HepG2 (cell line): Measurements from ENCODE around the gene CAP2. TPM values are rescaled to one million over a fixed set of nuclear protein-coding genes. Genes with fewer than 3 reads are reported as not detected.

Source experiments
- ATAC-seq: fragments of 200-7000 bp; cut with Tn5 transposase; 3 replicates; pipeline ENCODE4 v1.9.1; 2020; ENCODE audit warnings: mild to moderate bottlenecking, moderate library complexity
- BruUV-seq: library from RNA; stranded (reverse); fragments of 400-500 nt; replicated peaks from 2 replicates; lab custom pipeline; 2021; lab: Mats Ljungman, UMichigan
- CTCF ChIA-PET: fragments of 300-600 bp; formaldehyde crosslinking; extraction: SDS; loops from one replicate; lab custom pipeline; 2021; ENCODE audit warnings: low total read pairs, inconsistent platforms, low intra/inter-chr PET ratio; lab: Yijun Ruan, JAX
- POLR2A ChIA-PET: fragments of 350-600 bp; sonication (Branson Sonifier 250); formaldehyde crosslinking; loops from one replicate; lab custom pipeline; 2020; ENCODE audit warnings: antibody characterized with exemption, inconsistent platforms; lab: Yijun Ruan, JAX
- DNase-seq: peaks from one replicate; pipeline ENCODE4 v3.0.0-alpha.2; 2015; ENCODE audit warnings: low spot score
- FAIRE-seq: peaks from 3 replicates; lab custom pipeline; 2011; peaks lifted over from hg19 to GRCh38; lab: Jason Lieb, UNC
- H2AFZ ChIP-seq: one replicate; pipeline ENCODE4 v1.6.1; 2011; ENCODE audit warnings: low read length, inconsistent platforms
- H3K27ac ChIP-seq: fragments of 300-600 bp; 3 replicates; pipeline ENCODE4 v1.8.0; 2011; ENCODE audit warnings: mixed run types, mild to moderate bottlenecking, mixed read lengths, low read length, inconsistent platforms; ENCODE audit not compliant: insufficient read depth; ENCODE audit errors: extremely low read length
- H3K27me3 ChIP-seq, 2 experiments: fragments of 200-600 bp in 1 of 2; 2 replicates in 1 of 2; 3 replicates in 1 of 2; pipeline versions ENCODE4 v1.6.0 to v1.8.0; 2011; ENCODE audit warnings: low read length in 2 of 2, mild to moderate bottlenecking in 2 of 2, moderate library complexity in 2 of 2, inconsistent platforms in 1 of 2; ENCODE audit not compliant: insufficient read depth in 2 of 2, control insufficient read depth in 1 of 2
- H3K36me3 ChIP-seq, 2 experiments: fragments of 200-600 bp in 1 of 2; replicated peaks in 1 of 2; 2 replicates in 1 of 2; 3 replicates in 1 of 2; pipeline versions ENCODE4 v1.5.1 to v1.8.0; 2011; ENCODE audit warnings: low read length in 2 of 2, inconsistent platforms in 1 of 2; ENCODE audit not compliant: insufficient read depth in 2 of 2, control insufficient read depth in 1 of 2
- H3K4me1 ChIP-seq: 2 replicates; pipeline ENCODE4 v1.5.1; 2012; ENCODE audit warnings: low read length, inconsistent platforms; ENCODE audit not compliant: insufficient read depth
- H3K4me2 ChIP-seq: 2 replicates; pipeline ENCODE4 v1.6.0; 2011; ENCODE audit warnings: low read depth, low read length, inconsistent platforms
- H3K4me3 ChIP-seq, 3 experiments: fragments of 200-600 bp in 1 of 3; sonication (generic), shearing (Covaris generic) in 1 of 3; replicated peaks in 1 of 3; 2 replicates each; pipeline ENCODE4 v1.5.1; 2011 to 2016; ENCODE audit warnings: low read length in 3 of 3, inconsistent platforms in 2 of 3, low read depth in 2 of 3, mild to moderate bottlenecking in 2 of 3, control low read depth in 1 of 3, mixed read lengths in 1 of 3; ENCODE audit not compliant: insufficient read depth in 1 of 3
- H3K79me2 ChIP-seq: one replicate; pipeline ENCODE4 v1.6.1; 2011; ENCODE audit warnings: low read length, inconsistent platforms; ENCODE audit not compliant: insufficient read depth
- H3K9ac ChIP-seq: 2 replicates; pipeline ENCODE4 v1.6.0; 2011; ENCODE audit warnings: mild to moderate bottlenecking, low read depth, low read length, inconsistent platforms; ENCODE audit not compliant: insufficient read depth
- H3K9me3 ChIP-seq: 2 replicates; pipeline ENCODE4 v1.5.1; 2012; ENCODE audit warnings: mild to moderate bottlenecking, low read length
- H4K20me1 ChIP-seq: 2 replicates; pipeline ENCODE4 v1.6.0; 2011; ENCODE audit warnings: inconsistent platforms, mild to moderate bottlenecking, low read length, moderate library complexity; ENCODE audit not compliant: insufficient read depth
- EED ChIP-seq: sonication (generic); formaldehyde crosslinking; IDR thresholded peaks from 2 replicates; pipeline ENCODE4 v1.5.0; 2020; ENCODE audit warnings: mild to moderate bottlenecking, missing genetic modification reagents
- KAT2B ChIP-seq: fragments of 150-350 bp; IDR thresholded peaks from 2 replicates; pipeline ENCODE4 v1.6.1; 2014; ENCODE audit warnings: low read depth, low read length, borderline replicate concordance
- KDM6A ChIP-seq: IDR thresholded peaks from 2 replicates; pipeline ENCODE4 v1.6.1; 2016; ENCODE audit warnings: low read depth
- PCBP1 ChIP-seq: fragments of 200-400 bp; formaldehyde crosslinking; IDR thresholded peaks from 2 replicates; pipeline ENCODE4 v1.6.1; 2017; ENCODE audit warnings: mild to moderate bottlenecking, low read depth, low read length, borderline replicate concordance
- SMC3 ChIP-seq: IDR thresholded peaks from 2 replicates; pipeline ENCODE4 v1.6.1; 2011; ENCODE audit warnings: low read length, improper control_type of control experiment
- SNAI1 ChIP-seq: sonication (generic); formaldehyde crosslinking; IDR thresholded peaks from 2 replicates; pipeline ENCODE4 v1.5.0; 2020; ENCODE audit warnings: mild to moderate bottlenecking, missing genetic modification reagents, borderline replicate concordance
- ZBTB8A ChIP-seq: sonication (generic); formaldehyde crosslinking; IDR thresholded peaks from 2 replicates; pipeline ENCODE4 v1.4.0; 2020; ENCODE audit warnings: mild to moderate bottlenecking, low read depth, missing genetic modification reagents, borderline replicate concordance
- ZFYVE20 ChIP-seq: sonication (generic); formaldehyde crosslinking; IDR thresholded peaks from 2 replicates; pipeline ENCODE4 v1.8.0; 2023; ENCODE audit warnings: low read depth, mild to moderate bottlenecking, moderate library complexity, missing genetic modification reagents, borderline replicate concordance
- ZNF260 ChIP-seq: sonication (generic); formaldehyde crosslinking; IDR thresholded peaks from 2 replicates; pipeline ENCODE4 v1.4.0; 2020; ENCODE audit warnings: missing genetic modification reagents, low read depth, mild to moderate bottlenecking, borderline replicate concordance
- ZNF451 ChIP-seq: sonication (generic); formaldehyde crosslinking; IDR thresholded peaks from 2 replicates; pipeline ENCODE4 v1.5.0; 2020; ENCODE audit warnings: mild to moderate bottlenecking, missing genetic modification reagents
- ZNF549 ChIP-seq: sonication (generic); formaldehyde crosslinking; IDR thresholded peaks from 2 replicates; pipeline ENCODE4 v1.5.0; 2020; ENCODE audit warnings: missing genetic modification reagents
- ZNF569 ChIP-seq: sonication (generic); formaldehyde crosslinking; IDR thresholded peaks from 2 replicates; pipeline ENCODE4 v1.5.0; 2020; ENCODE audit warnings: mild to moderate bottlenecking, missing genetic modification reagents, moderate library complexity, borderline replicate concordance
- WGBS: methylation state at CpG from one replicate; pipeline ENCODE4 v1.1.6; 2017; ENCODE audit warnings: low lambda C conversion rate; 5-methylcytosine and 5-hydroxymethylcytosine counted together
- in situ Hi-C: cut with HindIII; loops from 2 replicates; pipeline ENCODE4 v1.10.0; 2017; ENCODE audit warnings: low pct_unique_long_range_greater_than_20kb; ENCODE audit not compliant: extremely low pct_ligation_motif_present
- intact Hi-C: fragments of 100-400 bp; cut with micrococcal nuclease; formaldehyde crosslinking; loops from one replicate; pipeline ENCODE4 v1.10.0; 2022; ENCODE audit not compliant: unreplicated experiment
- polyA plus RNA-seq, 8 experiments: library from polyadenylated mRNA; depleted of rRNA in 3 of 8; stranded (reverse) in 7 of 8; unstranded in 1 of 8; fragments of >200 nt; fragmentation: Illumina TruSeq in 4 of 8; extraction: Trizol in 4 of 8; gene quantifications; 2 replicates each; pipeline versions ENCODE4 v1.2.1 to v1.2.3, GENCODE V29; 2011 to 2016; ENCODE audit warnings: low read depth in 4 of 8, missing spikeins in 1 of 8, mixed read lengths in 1 of 8; ENCODE audit not compliant: insufficient read depth in 1 of 8
- total RNA-seq, 5 experiments: library from RNA; depleted of rRNA; stranded (reverse); fragments of >200 nt; fragmentation: Illumina TruSeq; extraction: Trizol; gene quantifications; 2 replicates each; pipeline ENCODE4 v1.2.3, GENCODE V29; 2016; ENCODE audit warnings: low read depth in 1 of 5
- TF ChIP-seq, protein P1 (sequence below): sonication (generic); formaldehyde crosslinking; IDR thresholded peaks from 2 replicates; pipeline ENCODE4 v1.5.0; 2020; ENCODE audit warnings: missing genetic modification reagents
- TF ChIP-seq, protein P2 (sequence below): sonication (generic); formaldehyde crosslinking; IDR thresholded peaks from 2 replicates; pipeline ENCODE4 v1.4.0; 2020; ENCODE audit warnings: mild to moderate bottlenecking, missing genetic modification reagents
- TF ChIP-seq, protein P3 (sequence below): sonication (generic); formaldehyde crosslinking; IDR thresholded peaks from 2 replicates; pipeline ENCODE4 v1.4.0; 2020; ENCODE audit warnings: missing genetic modification reagents, borderline replicate concordance

Gene CAP2
- total and polyA plus RNA-seq, 2 of the 13 experiments (the other 11 are each of a cell fraction or from before 2014, with no cell fraction given): 7.9 to 53.1 TPM

DNA sequence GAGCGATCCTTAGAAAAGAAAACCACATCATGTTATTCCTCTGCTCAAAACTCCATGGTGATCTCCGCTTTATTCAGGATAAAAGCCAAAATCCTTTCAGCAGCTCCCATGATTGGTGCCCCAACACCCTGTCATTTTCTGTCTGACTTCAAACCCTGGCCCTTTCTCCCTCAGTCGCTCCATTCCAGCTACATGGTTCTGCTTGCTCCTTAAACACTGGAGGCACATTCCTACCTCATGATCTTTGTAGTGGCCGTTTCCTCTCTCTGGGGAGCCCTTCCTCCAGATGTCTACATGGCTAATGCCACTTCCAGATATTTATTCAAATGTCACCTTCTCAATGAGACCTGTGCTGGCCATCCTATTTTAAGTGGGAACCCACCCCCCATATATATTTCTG, 100.8 kb downstream of the CAP2 start:
- in situ Hi-C loops: no loop called here
- no peak overlapping the region for H3K27ac ChIP-seq

More for the DNA sequence above, 100.8 kb downstream of the CAP2 start:
- CTCF ChIA-PET: no interaction called here
- H3K4me2 ChIP-seq: no peak overlapping the region
- H3K9me3 ChIP-seq: no peaks in the 10 kb centered on the region
- intact Hi-C loops: no loop called here
- FAIRE-seq (no peak), DNase-seq (no peak), ATAC-seq (no peak)
- no peaks in the 10 kb centered on the region for H3K27me3 ChIP-seq
- no peak overlapping the region for H3K9ac ChIP-seq
- peaks cover 0 to 2% of the 10 kb centered on the region in 2 experiments; a peak in 1 of 5 replicates for H3K36me3 ChIP-seq
- no peak overlapping the region for H3K4me3 ChIP-seq
- no peak for TF ChIP-seq ZBTB8A (CRISPR knock-in tag)
- TF ChIP-seq, protein P1, sequence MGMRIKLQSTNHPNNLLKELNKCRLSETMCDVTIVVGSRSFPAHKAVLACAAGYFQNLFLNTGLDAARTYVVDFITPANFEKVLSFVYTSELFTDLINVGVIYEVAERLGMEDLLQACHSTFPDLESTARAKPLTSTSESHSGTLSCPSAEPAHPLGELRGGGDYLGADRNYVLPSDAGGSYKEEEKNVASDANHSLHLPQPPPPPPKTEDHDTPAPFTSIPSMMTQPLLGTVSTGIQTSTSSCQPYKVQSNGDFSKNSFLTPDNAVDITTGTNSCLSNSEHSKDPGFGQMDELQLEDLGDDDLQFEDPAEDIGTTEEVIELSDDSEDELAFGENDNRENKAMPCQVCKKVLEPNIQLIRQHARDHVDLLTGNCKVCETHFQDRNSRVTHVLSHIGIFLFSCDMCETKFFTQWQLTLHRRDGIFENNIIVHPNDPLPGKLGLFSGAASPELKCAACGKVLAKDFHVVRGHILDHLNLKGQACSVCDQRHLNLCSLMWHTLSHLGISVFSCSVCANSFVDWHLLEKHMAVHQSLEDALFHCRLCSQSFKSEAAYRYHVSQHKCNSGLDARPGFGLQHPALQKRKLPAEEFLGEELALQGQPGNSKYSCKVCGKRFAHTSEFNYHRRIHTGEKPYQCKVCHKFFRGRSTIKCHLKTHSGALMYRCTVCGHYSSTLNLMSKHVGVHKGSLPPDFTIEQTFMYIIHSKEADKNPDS (CRISPR knock-in tag): no peak
- TF ChIP-seq EED (CRISPR knock-in tag): no peak
- TF ChIP-seq PCBP1: no peak
- TF ChIP-seq ZNF549 (CRISPR knock-in tag): no peak
- no peak for TF ChIP-seq KAT2B
- no peak for TF ChIP-seq ZNF569 (CRISPR knock-in tag)
- TF ChIP-seq ZNF260 (CRISPR knock-in tag): no peak
- TF ChIP-seq, protein P2, sequence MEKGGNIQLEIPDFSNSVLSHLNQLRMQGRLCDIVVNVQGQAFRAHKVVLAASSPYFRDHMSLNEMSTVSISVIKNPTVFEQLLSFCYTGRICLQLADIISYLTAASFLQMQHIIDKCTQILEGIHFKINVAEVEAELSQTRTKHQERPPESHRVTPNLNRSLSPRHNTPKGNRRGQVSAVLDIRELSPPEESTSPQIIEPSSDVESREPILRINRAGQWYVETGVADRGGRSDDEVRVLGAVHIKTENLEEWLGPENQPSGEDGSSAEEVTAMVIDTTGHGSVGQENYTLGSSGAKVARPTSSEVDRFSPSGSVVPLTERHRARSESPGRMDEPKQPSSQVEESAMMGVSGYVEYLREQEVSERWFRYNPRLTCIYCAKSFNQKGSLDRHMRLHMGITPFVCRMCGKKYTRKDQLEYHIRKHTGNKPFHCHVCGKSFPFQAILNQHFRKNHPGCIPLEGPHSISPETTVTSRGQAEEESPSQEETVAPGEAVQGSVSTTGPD (CRISPR knock-in tag): no peak
- no peak for TF ChIP-seq SMC3
- TF ChIP-seq, protein P3, sequence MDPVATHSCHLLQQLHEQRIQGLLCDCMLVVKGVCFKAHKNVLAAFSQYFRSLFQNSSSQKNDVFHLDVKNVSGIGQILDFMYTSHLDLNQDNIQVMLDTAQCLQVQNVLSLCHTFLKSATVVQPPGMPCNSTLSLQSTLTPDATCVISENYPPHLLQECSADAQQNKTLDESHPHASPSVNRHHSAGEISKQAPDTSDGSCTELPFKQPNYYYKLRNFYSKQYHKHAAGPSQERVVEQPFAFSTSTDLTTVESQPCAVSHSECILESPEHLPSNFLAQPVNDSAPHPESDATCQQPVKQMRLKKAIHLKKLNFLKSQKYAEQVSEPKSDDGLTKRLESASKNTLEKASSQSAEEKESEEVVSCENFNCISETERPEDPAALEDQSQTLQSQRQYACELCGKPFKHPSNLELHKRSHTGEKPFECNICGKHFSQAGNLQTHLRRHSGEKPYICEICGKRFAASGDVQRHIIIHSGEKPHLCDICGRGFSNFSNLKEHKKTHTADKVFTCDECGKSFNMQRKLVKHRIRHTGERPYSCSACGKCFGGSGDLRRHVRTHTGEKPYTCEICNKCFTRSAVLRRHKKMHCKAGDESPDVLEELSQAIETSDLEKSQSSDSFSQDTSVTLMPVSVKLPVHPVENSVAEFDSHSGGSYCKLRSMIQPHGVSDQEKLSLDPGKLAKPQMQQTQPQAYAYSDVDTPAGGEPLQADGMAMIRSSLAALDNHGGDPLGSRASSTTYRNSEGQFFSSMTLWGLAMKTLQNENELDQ (CRISPR knock-in tag): no peak
- no peak for TF ChIP-seq ZNF451 (CRISPR knock-in tag)
- no peak for TF ChIP-seq KDM6A (CRISPR knock-in tag)
- TF ChIP-seq ZFYVE20 (CRISPR knock-in tag): no peak
- no peak for TF ChIP-seq SNAI1 (CRISPR knock-in tag)
- no peak overlapping the region for H2AFZ ChIP-seq
- POLR2A ChIA-PET: no interaction called here
- peaks cover 8% of the 10 kb centered on the region for H3K4me1 ChIP-seq
- no TSS peak for BruUV-seq
- WGBS: 93% methylated on average over 4 of the region's 4 CpGs
- H3K79me2 ChIP-seq: no peaks in the 10 kb centered on the region
- H4K20me1 ChIP-seq: no peaks in the 10 kb centered on the region
